Kidney (tissue), 14 donors: ENCODE results near the gene OSBPL2. TPM values are rescaled to one million over a fixed set of nuclear protein-coding genes. Genes with fewer than 3 reads are reported as not detected.

Source experiments
- DNase-seq, 5 donors: peaks; one replicate each; pipeline ENCODE4 v3.0.0-alpha.2; 2013 to 2020
- FAIRE-seq: peaks from 2 replicates; lab custom pipeline; 2012; peaks lifted over from hg19 to GRCh38; lab: Jason Lieb, UNC
- H3K27ac ChIP-seq, 2 donors: one replicate each; pipeline ENCODE4 v1.7.0; 2013; ENCODE audit warnings: low read depth in 2 of 2, low read length in 2 of 2, inconsistent platforms in 1 of 2
- H3K27me3 ChIP-seq: one replicate; pipeline ENCODE4 v1.7.1; 2013; ENCODE audit warnings: low read length, inconsistent platforms; ENCODE audit not compliant: control insufficient read depth, insufficient read depth
- H3K36me3 ChIP-seq, 3 donors: one replicate each; pipeline versions ENCODE4 v1.7.0 to v1.7.1; 2013; ENCODE audit warnings: low read length in 3 of 3, control low read depth in 1 of 3, inconsistent platforms in 1 of 3; ENCODE audit not compliant: insufficient read depth in 3 of 3, control insufficient read depth in 2 of 3
- H3K4me1 ChIP-seq, 3 donors: one replicate each; pipeline versions ENCODE4 v1.7.0 to v1.7.1; 2013; ENCODE audit warnings: low read length in 3 of 3, inconsistent platforms in 1 of 3, low read depth in 1 of 3; ENCODE audit not compliant: control insufficient read depth in 2 of 3, insufficient read depth in 2 of 3
- H3K4me3 ChIP-seq, 3 donors: one replicate each; pipeline versions ENCODE4 v1.7.0 to v1.8.1; 2013; ENCODE audit warnings: low read length in 3 of 3, control low read depth in 1 of 3, inconsistent platforms in 1 of 3
- H3K9ac ChIP-seq, 3 donors: one replicate each; pipeline versions ENCODE4 v1.7.0 to v1.7.1; 2013; ENCODE audit warnings: low read length in 3 of 3, control low read depth in 1 of 3, inconsistent platforms in 1 of 3
- H3K9me3 ChIP-seq, 3 donors: one replicate each; pipeline versions ENCODE4 v1.7.0 to v1.7.1; 2013; ENCODE audit warnings: low read length in 3 of 3, control low read depth in 1 of 3, inconsistent platforms in 1 of 3; ENCODE audit not compliant: control insufficient read depth in 2 of 3, insufficient read depth in 1 of 3
- intact Hi-C: fragments of 100-400 bp; cut with DNase I; formaldehyde crosslinking; loops from one replicate; pipeline ENCODE4 v1.11.1; 2022
- polyA plus RNA-seq: library from polyadenylated mRNA; stranded (reverse); fragments of 350-450 nt; fragmentation: Illumina TruSeq; extraction: RNeasy Lipid Tissue Mini Kit (QIAGEN cat#74804); gene quantifications from one replicate; pipeline ENCODE4 v1.2.3, GENCODE V29; 2014; ENCODE audit warnings: low read depth, low replicate concordance; ENCODE audit not compliant: insufficient read depth
- total RNA-seq: library from RNA; stranded (reverse); fragmentation: NEBNext Ultra II Directional; extraction: Animal tissue kit (Norgen Biotek cat#: 25700); gene quantifications from one replicate; pipeline ENCODE4 v1.2.1, GENCODE V29; 2021
- TF ChIP-seq, protein P1 (sequence below): IDR thresholded peaks from 3 replicates; pipeline ENCODE4 v1.5.1; 2012; ENCODE audit warnings: mild to moderate bottlenecking, moderate library complexity, borderline replicate concordance; ENCODE audit not compliant: insufficient read depth; ENCODE audit errors: extremely low read depth
- donor health status: control.
- donor health status: control.
- donor health status: control.
- donor health status: control.
- donor health status: control.
- donor health status: DM: yes; HTN: yes; CAD: no.
- donor health status: Normal renal cell carcinoma (clear cell type).

The OSBPL2 gene
- total and polyA plus RNA-seq, 2 donors from 2014 or later = 20.4 to 57.1 TPM

DNA sequence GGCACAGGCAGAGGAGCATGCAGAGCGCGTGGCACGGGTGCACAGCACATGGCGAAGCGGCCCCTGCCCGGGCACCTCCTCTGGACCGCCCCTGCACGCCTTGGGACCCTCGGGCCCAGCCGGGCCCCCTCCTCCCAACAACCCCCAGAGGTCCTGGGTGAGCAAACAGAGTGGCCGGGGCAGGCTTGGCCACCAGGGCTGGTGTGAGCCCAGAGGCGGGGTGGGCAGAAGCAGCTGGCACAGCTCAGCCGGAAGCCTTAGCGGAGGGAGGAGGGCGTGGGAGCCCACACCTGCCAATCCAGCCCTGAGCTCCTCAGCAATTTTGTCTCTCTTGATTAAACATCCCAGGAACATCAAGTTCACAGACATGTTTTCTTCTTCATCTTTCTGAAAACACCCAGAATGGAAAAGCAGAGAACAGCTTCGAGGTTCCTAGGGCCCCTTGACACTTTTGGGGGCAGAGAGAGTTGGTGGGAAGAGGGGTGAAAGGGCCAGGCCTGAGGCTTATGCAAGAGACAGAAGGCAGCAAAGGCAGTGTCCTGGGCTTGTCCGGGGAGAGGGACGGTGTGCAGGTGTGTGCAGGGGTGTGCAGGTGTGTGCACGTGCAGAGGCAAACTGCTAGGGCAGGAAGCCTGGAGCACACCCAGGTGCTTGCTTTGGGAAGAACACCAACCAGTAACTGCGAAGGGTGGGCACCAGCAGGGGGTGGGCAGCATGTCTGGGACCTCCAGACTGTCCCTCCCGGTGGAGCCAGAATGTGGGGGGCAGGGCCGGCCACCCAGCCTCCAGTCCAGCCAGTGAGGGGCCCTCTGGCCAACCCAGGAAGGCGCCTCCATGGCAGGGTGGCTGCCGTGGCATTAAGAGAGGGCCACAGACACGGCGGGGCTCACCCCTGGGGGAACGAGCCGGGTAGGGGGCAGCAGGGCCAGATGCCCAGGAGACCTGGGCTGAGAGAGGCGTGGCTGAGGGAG lies 23.0 kb upstream of the OSBPL2 start:
- no peak for FAIRE-seq
- Histone ChIP-seq H3K4me1 (peaks cover 0 to 5% (median 0%) of the 10 kb centered on the region in 3 donors), H3K9ac (no peak overlapping the region), H3K4me3 (no peak overlapping the region), H3K27ac (no peak overlapping the region), H3K27me3 (peaks cover 14% of the 10 kb centered on the region), H3K36me3 (no peaks in the 10 kb centered on the region), H3K9me3 (no peaks in the 10 kb centered on the region)
- TF ChIP-seq, protein P1, sequence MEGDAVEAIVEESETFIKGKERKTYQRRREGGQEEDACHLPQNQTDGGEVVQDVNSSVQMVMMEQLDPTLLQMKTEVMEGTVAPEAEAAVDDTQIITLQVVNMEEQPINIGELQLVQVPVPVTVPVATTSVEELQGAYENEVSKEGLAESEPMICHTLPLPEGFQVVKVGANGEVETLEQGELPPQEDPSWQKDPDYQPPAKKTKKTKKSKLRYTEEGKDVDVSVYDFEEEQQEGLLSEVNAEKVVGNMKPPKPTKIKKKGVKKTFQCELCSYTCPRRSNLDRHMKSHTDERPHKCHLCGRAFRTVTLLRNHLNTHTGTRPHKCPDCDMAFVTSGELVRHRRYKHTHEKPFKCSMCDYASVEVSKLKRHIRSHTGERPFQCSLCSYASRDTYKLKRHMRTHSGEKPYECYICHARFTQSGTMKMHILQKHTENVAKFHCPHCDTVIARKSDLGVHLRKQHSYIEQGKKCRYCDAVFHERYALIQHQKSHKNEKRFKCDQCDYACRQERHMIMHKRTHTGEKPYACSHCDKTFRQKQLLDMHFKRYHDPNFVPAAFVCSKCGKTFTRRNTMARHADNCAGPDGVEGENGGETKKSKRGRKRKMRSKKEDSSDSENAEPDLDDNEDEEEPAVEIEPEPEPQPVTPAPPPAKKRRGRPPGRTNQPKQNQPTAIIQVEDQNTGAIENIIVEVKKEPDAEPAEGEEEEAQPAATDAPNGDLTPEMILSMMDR = no peak
- DNase-seq = no peak
- intact Hi-C loops = no loop called here

- H3K9me3 ChIP-seq = no peaks in the 10 kb centered on the region
- H3K4me3 ChIP-seq = no peak overlapping the region
- TF ChIP-seq, protein P1 = no peak
- intact Hi-C loops = no loop called here
- H3K36me3 ChIP-seq = no peaks in the 10 kb centered on the region
- FAIRE-seq = no peak
- peaks cover 0 to 9% (median 0%) of the 10 kb centered on the region in 3 donors for H3K4me1 ChIP-seq
- no peak overlapping the region for H3K27ac ChIP-seq
- DNase-seq = no peak
- H3K27me3 ChIP-seq = peaks cover 17% of the 10 kb centered on the region
- H3K9ac ChIP-seq = no peak overlapping the region
These were observed 22.2 kb upstream of the OSBPL2 start for GRCh38 chr20:62215991-62216635.

- FAIRE-seq (no peak), DNase-seq (no peak)
- H3K27ac ChIP-seq = no peak overlapping the region
- intact Hi-C loops = no loop called here
- H3K36me3 ChIP-seq = no peaks in the 10 kb centered on the region
- H3K9ac ChIP-seq = no peak overlapping the region
- H3K27me3 ChIP-seq = peaks cover 24% of the 10 kb centered on the region
- H3K4me1 ChIP-seq = peaks cover 0 to 9% (median 0%) of the 10 kb centered on the region in 3 donors
- no peak overlapping the region for H3K4me3 ChIP-seq
- TF ChIP-seq, protein P1 = no peak
- H3K9me3 ChIP-seq = no peaks in the 10 kb centered on the region
These were observed 21.4 kb upstream of the OSBPL2 start for GRCh38 chr20:62216636-62217566.
